HG03097 (cell line): Measurements from ENCODE around the gene PCDHB3.
"Not testable (repeated sequence)": the region's sequence is repeated elsewhere in the genome, so short reads cannot be mapped to it uniquely, and the experiment has no call there.

Experiments used
- ATAC-seq: cut with Tn5 transposase; IDR thresholded peaks from one replicate; pipeline ENCODE4 v1.9.1; 2021; ENCODE audit not compliant: unreplicated experiment, low FRiP score

PCDHB3 gene

DNA sequence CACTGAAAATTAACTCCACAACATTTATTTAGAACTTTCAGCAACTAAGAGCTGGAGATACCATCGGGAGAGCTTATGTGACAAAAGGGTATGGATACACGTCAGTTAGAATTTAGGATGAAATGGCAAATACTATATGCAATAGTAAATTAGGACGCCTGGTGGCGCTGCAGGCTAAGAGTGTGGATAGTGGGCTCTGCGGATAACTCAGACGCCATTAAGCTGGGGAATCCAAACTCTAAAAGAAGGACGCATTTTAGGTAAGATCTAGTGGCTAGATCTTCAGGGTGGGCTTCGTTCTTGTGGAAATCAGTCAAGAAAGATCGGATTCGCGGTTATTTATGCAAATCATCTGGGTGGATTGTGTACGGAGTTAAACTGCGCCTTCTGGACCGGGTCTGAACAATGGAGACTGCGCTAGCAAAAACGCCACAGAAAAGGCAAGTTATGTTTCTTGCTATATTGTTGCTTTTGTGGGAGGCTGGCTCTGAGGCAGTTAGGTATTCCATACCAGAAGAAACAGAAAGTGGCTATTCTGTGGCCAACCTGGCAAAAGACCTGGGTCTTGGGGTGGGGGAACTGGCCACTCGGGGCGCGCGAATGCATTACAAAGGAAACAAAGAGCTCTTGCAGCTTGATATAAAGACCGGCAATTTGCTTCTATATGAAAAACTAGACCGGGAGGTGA lies 34.9 kb downstream of the PCDHB3 start, which contains the start of gene PCDHB5:
PCDHB5 (plus strand) TSS at position 177 of the 688 bp plus-strand sequence; CDS start at position 406, 229 bp downstream.
- ATAC-seq, result no peak

DNA sequence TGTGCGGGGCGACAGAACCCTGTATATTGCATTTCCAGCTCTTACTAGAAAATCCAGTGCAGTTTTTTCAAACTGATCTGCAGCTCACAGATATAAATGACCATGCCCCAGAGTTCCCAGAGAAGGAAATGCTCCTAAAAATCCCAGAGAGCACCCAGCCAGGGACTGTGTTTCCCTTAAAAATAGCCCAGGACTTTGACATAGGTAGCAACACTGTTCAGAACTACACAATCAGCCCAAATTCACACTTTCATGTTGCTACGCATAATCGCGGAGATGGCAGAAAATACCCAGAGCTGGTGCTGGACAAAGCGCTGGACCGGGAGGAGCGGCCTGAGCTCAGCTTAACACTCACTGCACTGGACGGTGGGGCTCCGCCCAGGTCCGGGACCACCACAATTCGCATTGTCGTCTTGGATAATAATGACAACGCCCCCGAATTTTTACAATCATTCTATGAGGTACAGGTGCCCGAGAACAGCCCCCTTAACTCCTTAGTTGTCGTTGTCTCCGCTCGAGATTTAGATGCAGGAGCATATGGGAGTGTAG lies 35.5 kb downstream of the PCDHB3 start:
- ATAC-seq, result no peak

- ATAC-seq, result not testable (repeated sequence)
These were observed 37.1 kb downstream of the PCDHB3 start for GRCh38 chr5:141137346-141137745.

GRCh38 chr5:141149812-141150211 lies 49.5 kb downstream of the PCDHB3 start, which contains the start of gene PCDHB6:
Gene PCDHB6, plus strand, starts transcription at chr5:141150057. Its CDS starts 201 bp downstream, at chr5:141150258.
- no peak for ATAC-seq

DNA sequence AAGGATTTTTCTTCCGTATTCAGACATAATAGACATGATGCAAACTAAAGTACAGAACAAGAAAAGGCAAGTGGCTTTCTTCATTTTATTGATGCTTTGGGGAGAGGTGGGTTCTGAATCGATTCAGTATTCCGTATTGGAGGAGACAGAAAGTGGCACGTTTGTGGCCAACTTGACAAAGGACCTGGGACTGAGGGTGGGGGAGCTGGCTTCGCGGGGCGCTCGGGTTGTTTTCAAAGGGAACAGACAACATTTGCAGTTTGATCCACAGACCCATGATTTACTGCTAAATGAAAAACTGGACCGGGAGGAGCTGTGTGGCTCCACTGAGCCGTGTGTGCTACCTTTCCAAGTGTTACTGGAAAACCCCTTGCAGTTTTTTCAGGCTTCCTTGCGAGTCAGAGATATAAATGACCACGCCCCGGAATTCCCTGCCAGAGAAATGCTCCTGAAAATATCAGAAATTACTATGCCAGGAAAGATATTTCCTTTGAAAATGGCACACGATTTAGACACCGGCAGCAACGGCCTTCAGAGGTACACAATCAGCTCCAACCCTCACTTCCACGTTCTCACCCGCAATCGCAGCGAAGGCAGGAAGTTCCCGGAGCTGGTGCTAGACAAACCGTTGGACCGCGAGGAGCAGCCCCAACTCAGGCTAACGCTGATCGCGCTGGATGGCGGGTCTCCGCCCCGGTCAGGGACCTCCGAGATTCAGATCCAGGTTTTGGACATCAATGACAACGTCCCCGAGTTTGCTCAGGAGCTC lies 50.1 kb downstream of the PCDHB3 start:
- no peak for ATAC-seq

GRCh38 chr5:141150993-141151325 lies 50.7 kb downstream of the PCDHB3 start:
- no peak for ATAC-seq

DNA sequence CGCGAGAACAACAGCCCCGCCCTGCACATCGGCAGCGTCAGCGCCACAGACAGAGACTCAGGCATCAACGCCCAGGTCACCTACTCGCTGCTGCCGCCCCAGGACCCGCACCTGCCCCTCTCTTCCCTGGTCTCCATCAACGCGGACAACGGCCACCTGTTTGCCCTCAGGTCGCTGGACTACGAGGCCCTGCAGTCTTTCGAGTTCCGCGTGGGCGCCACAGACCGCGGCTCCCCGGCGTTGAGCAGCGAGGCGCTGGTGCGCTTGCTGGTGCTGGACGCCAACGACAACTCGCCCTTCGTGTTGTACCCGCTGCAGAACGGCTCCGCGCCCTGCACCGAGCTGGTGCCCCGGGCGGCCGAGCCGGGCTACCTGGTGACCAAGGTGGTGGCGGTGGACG lies 51.4 kb downstream of the PCDHB3 start:
- not testable (repeated sequence) for ATAC-seq

DNA sequence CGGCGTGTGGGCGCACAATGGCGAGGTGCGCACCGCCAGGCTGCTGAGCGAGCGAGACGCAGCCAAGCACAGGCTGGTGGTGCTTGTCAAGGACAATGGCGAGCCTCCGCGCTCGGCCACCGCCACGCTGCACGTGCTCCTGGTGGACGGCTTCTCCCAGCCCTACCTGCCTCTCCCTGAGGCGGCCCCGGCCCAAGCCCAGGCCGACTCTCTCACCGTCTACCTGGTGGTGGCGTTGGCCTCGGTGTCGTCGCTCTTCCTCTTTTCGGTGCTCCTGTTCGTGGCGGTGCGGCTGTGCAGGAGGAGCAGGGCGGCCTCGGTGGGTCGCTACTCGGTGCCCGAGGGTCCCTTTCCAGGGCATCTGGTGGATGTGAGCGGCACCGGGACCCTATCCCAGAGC lies 51.8 kb downstream of the PCDHB3 start:
- ATAC-seq, result not testable (repeated sequence)
